IMR-90 (cell line): Measurements from ENCODE around the gene IFT43. TPM values are rescaled to one million over a fixed set of nuclear protein-coding genes. Genes with fewer than 3 reads are reported as not detected.

ENCODE experiments used
- ATAC-seq: fragments of 200-7000 bp; cut with Tn5 transposase; 2 replicates; pipeline ENCODE4 v1.9.1; 2020; ENCODE audit warnings: low read depth, mild to moderate bottlenecking, moderate library complexity
- BruUV-seq: library from RNA; stranded (reverse); fragments of 400-500 nt; replicated peaks from 2 replicates; lab custom pipeline; 2021; lab: Mats Ljungman, UMichigan
- CTCF ChIA-PET: fragments of 300-600 bp; formaldehyde crosslinking; extraction: SDS; loops from one replicate; lab custom pipeline; 2021; ENCODE audit warnings: antibody characterized with exemption; lab: Yijun Ruan, JAX
- POLR2A ChIA-PET: fragments of 300-600 bp; sonication (Branson Sonifier 250); formaldehyde crosslinking; loops from one replicate; lab custom pipeline; 2022; ENCODE audit warnings: antibody characterized with exemption; ENCODE audit not compliant: unreplicated experiment; lab: Charles Lee
- DNase-seq: peaks from one replicate; pipeline ENCODE4 v3.0.0; 2013
- H2AFZ ChIP-seq: replicated peaks from 2 replicates; pipeline ENCODE3; 2013; ENCODE audit warnings: low read length, mild to moderate bottlenecking; ENCODE audit not compliant: poor library complexity
- H2AK5ac ChIP-seq: 2 replicates; pipeline ENCODE4 v1.6.1; 2013; ENCODE audit warnings: low read depth, low read length, inconsistent platforms
- H2AK9ac ChIP-seq: replicated peaks from 2 replicates; pipeline ENCODE3; 2013; ENCODE audit warnings: mild to moderate bottlenecking, low read depth, low read length, moderate library complexity; ENCODE audit not compliant: poor library complexity
- H2BK120ac ChIP-seq: 2 replicates; pipeline ENCODE4 v1.6.1; 2013; ENCODE audit warnings: low read depth, low read length, inconsistent platforms
- H2BK15ac ChIP-seq: 3 replicates; pipeline ENCODE4 v1.6.1; 2013; ENCODE audit warnings: low read depth, low read length, inconsistent platforms
- H2BK20ac ChIP-seq: 2 replicates; pipeline ENCODE4 v1.6.1; 2013; ENCODE audit warnings: low read depth, mild to moderate bottlenecking, inconsistent platforms, low read length, moderate library complexity
- H2BK5ac ChIP-seq: 2 replicates; pipeline ENCODE4 v1.6.1; 2013; ENCODE audit warnings: mild to moderate bottlenecking, low read depth, low read length, inconsistent platforms; ENCODE audit not compliant: poor library complexity, severe bottlenecking
- H3K14ac ChIP-seq: replicated peaks from 2 replicates; pipeline ENCODE4 v1.6.1; 2013; ENCODE audit warnings: low read depth, low read length, inconsistent platforms
- H3K18ac ChIP-seq: 2 replicates; pipeline ENCODE4 v1.6.1; 2013; ENCODE audit warnings: low read depth, low read length, control low read depth
- H3K23ac ChIP-seq: 2 replicates; pipeline ENCODE4 v1.6.1; 2013; ENCODE audit warnings: low read depth, low read length, inconsistent platforms
- H3K27ac ChIP-seq: 2 replicates; pipeline ENCODE4 v1.5.1; 2013; ENCODE audit warnings: mild to moderate bottlenecking, control low read depth, low read length; ENCODE audit not compliant: insufficient read depth
- H3K27me3 ChIP-seq: 2 replicates; pipeline ENCODE4 v1.6.1; 2013; ENCODE audit warnings: low read length; ENCODE audit not compliant: control insufficient read depth, insufficient read depth
- H3K36me3 ChIP-seq: 2 replicates; pipeline ENCODE4 v1.6.1; 2013; ENCODE audit warnings: low read length, mixed read lengths; ENCODE audit not compliant: control insufficient read depth, insufficient read depth
- H3K4ac ChIP-seq: 2 replicates; pipeline ENCODE4 v1.6.1; 2013; ENCODE audit warnings: low read depth, low read length, inconsistent platforms
- H3K4me1 ChIP-seq: 2 replicates; pipeline ENCODE4 v1.6.1; 2013; ENCODE audit warnings: low read length, mixed read lengths; ENCODE audit not compliant: control insufficient read depth, insufficient read depth
- H3K4me2 ChIP-seq: 2 replicates; pipeline ENCODE4 v1.6.1; 2013; ENCODE audit warnings: low read depth, mild to moderate bottlenecking, control low read depth, low read length, moderate library complexity
- H3K4me3 ChIP-seq: 2 replicates; pipeline ENCODE4 v1.5.1; 2013; ENCODE audit warnings: low read depth, mild to moderate bottlenecking, control low read depth, low read length, moderate library complexity; ENCODE audit not compliant: insufficient read depth
- H3K56ac ChIP-seq: 2 replicates; pipeline ENCODE4 v1.6.1; 2013; ENCODE audit warnings: low read length, inconsistent platforms; ENCODE audit not compliant: insufficient read depth; ENCODE audit errors: extremely low read depth
- H3K79me1 ChIP-seq, 2 experiments: 2 replicates each; pipeline ENCODE4 v1.6.1; 2013; ENCODE audit warnings: low read length in 2 of 2, inconsistent platforms in 1 of 2, low read depth in 1 of 2
- H3K9ac ChIP-seq: 2 replicates; pipeline ENCODE4 v1.6.1; 2013; ENCODE audit warnings: low read depth, low read length, control low read depth
- H3K9me1 ChIP-seq: 2 replicates; pipeline ENCODE4 v1.6.1; 2013; ENCODE audit warnings: low read length, inconsistent platforms; ENCODE audit not compliant: insufficient read depth
- H3K9me3 ChIP-seq: 2 replicates; pipeline ENCODE4 v1.6.1; 2013; ENCODE audit warnings: low read length; ENCODE audit not compliant: control insufficient read depth, insufficient read depth
- H4K20me1 ChIP-seq: 2 replicates; pipeline ENCODE4 v1.6.1; 2013; ENCODE audit warnings: low read length, inconsistent platforms; ENCODE audit not compliant: insufficient read depth
- H4K5ac ChIP-seq: 2 replicates; pipeline ENCODE4 v1.6.1; 2013; ENCODE audit warnings: mild to moderate bottlenecking, low read depth, low read length, control low read depth
- H4K8ac ChIP-seq, 2 experiments: 2 replicates each; pipeline ENCODE4 v1.6.1; 2013; ENCODE audit warnings: low read depth in 2 of 2, low read length in 2 of 2, control low read depth in 1 of 2, inconsistent platforms in 1 of 2
- H4K91ac ChIP-seq: 2 replicates; pipeline ENCODE4 v1.6.1; 2013; ENCODE audit warnings: low read depth, low read length, inconsistent platforms; ENCODE audit not compliant: insufficient read depth
- BHLHE40 ChIP-seq: fragments of 150-350 bp; IDR thresholded peaks from 2 replicates; pipeline ENCODE4 v1.6.1; 2016; ENCODE audit warnings: mild to moderate bottlenecking, low read depth, low read length
- CEBPB ChIP-seq: IDR thresholded peaks from 2 replicates; pipeline ENCODE4 v1.6.1; 2012; ENCODE audit warnings: low read depth, low read length, improper control_type of control experiment
- CHD1 ChIP-seq: IDR thresholded peaks from 2 replicates; pipeline ENCODE4 v1.6.1; 2012; ENCODE audit warnings: low read depth, low read length, improper control_type of control experiment
- ELK1 ChIP-seq: fragments of 150-350 bp; IDR thresholded peaks from 2 replicates; pipeline ENCODE4 v1.6.1; 2016; ENCODE audit warnings: low read depth, mild to moderate bottlenecking, low read length, moderate library complexity, borderline replicate concordance
- MAFK ChIP-seq: IDR thresholded peaks from 2 replicates; pipeline ENCODE4 v1.6.1; 2012; ENCODE audit warnings: low read depth, low read length, improper control_type of control experiment
- MXI1 ChIP-seq: IDR thresholded peaks from 2 replicates; pipeline ENCODE4 v1.6.1; 2012; ENCODE audit warnings: low read depth, mild to moderate bottlenecking, low read length, moderate library complexity, borderline replicate concordance
- POLR2A ChIP-seq: IDR thresholded peaks from 2 replicates; pipeline ENCODE4 v1.6.1; 2012; ENCODE audit warnings: mild to moderate bottlenecking, low read depth, low read length
- SMC3 ChIP-seq: fragments of 150-350 bp; IDR thresholded peaks from 2 replicates; pipeline ENCODE4 v1.6.1; 2016; ENCODE audit warnings: low read depth, mild to moderate bottlenecking, antibody characterized with exemption, low read length, moderate library complexity
- USF2 ChIP-seq: fragments of 150-350 bp; IDR thresholded peaks from 2 replicates; pipeline ENCODE4 v1.6.1; 2017; ENCODE audit warnings: mild to moderate bottlenecking, antibody characterized with exemption, low read length, low read depth
- WGBS, 2 experiments: methylation state at CpG; one replicate each; pipeline versions ENCODE4 v1.1.5 to v1.1.7; 2013; ENCODE audit warnings: missing lambda C conversion rate in 2 of 2; ENCODE audit not compliant: insufficient read length in 1 of 2; ENCODE audit errors: extremely low coverage in 2 of 2; 5-methylcytosine and 5-hydroxymethylcytosine counted together
- dilution Hi-C: fragments of 300-500 bp; cut with HindIII; formaldehyde crosslinking; loops from one replicate; pipeline ENCODE4 v1.14.3; 2018; ENCODE audit warnings: low sequenced_read_pairs; ENCODE audit not compliant: unreplicated experiment
- in situ Hi-C: fragments of 300-500 bp; cut with MboI; formaldehyde crosslinking; loops from 3 replicates; pipeline ENCODE4 v1.14.3; 2019; ENCODE audit warnings: low sequenced_read_pairs, inconsistent platforms, mixed read lengths
- intact Hi-C: fragments of 100-400 bp; cut with micrococcal nuclease; formaldehyde crosslinking; loops from 2 replicates; pipeline ENCODE4 v1.10.0; 2022
- polyA plus RNA-seq, 3 experiments: library from polyadenylated mRNA; depleted of rRNA; stranded (reverse); fragments of >200 nt; gene quantifications; 2 replicates each; pipeline ENCODE4 v1.2.3, GENCODE V29; 2012; ENCODE audit warnings: low replicate concordance in 1 of 3
- total RNA-seq: library from RNA; depleted of rRNA; stranded (reverse); fragments of >200 nt; gene quantifications from 2 replicates; pipeline ENCODE4 v1.2.3, GENCODE V29; 2012

Gene IFT43
- total and polyA plus RNA-seq, 2 of the 4 experiments (the other 2 are of a cell fraction) = 41.4 to 43.2 TPM

- H3K36me3 ChIP-seq = peaks cover 23% of the 10 kb centered on the region
- peaks cover 11% of the 10 kb centered on the region for H3K4me1 ChIP-seq
- H3K56ac ChIP-seq = peak overlapping the region; percentile 94
- no peaks in the 10 kb centered on the region for H3K27me3 ChIP-seq
- ChIA-PET CTCF (interaction anchor here (1.0 to 2.3 kb wide), 4 partner anchors 13 to 284 kb away, joined by 3 to 7 read pairs (median 5); partner anchors contain the start of gene TGFB3), POLR2A (interaction anchor here (1.3 kb wide), 1 partner anchor 13 kb away, joined by 8 read pairs; no protein-coding TSS in a partner anchor)
- H2BK120ac ChIP-seq = peak overlapping the region; percentile 88
- ATAC-seq (peak; percentile 87), DNase-seq (peak; percentile 95)
- H3K4me3 ChIP-seq = peak overlapping the region; percentile 3; the same call in 1 of the 2 replicates
- H3K27ac ChIP-seq = peak overlapping the region; percentile 93
- peak overlapping the region; percentile 92 for H3K23ac ChIP-seq
- H3K4ac ChIP-seq = peak overlapping the region; percentile 94
- no TSS peak for BruUV-seq
- H3K9ac ChIP-seq = peak overlapping the region; percentile 79
- H3K18ac ChIP-seq = peak overlapping the region; percentile 82
- H3K14ac ChIP-seq = peak overlapping the region; percentile 93
- peak overlapping the region; percentile 97 for H4K91ac ChIP-seq
- H4K5ac ChIP-seq = peak overlapping the region; percentile 44
- H2BK15ac ChIP-seq = peak overlapping the region; percentile 21; the same call in 2 of the 3 replicates
- H2BK20ac ChIP-seq = peak overlapping the region; percentile 90
- TF ChIP-seq CEBPB (peak; percentile 39; the same call in 1 of the 2 replicates), MAFK (peak; percentile 47), POLR2A (no peak), BHLHE40 (peak; percentile 75), USF2 (no peak), SMC3 (no peak), MXI1 (no peak), ELK1 (no peak), CHD1 (no peak)
- H2AFZ ChIP-seq = peak overlapping the region; percentile 76
- WGBS, 2 experiments = 2% methylated on average over 5 of the region's 17 CpGs; no CpG with 5 or more reads in 1 of the 2 experiments
- intact Hi-C loops = loop anchor here (1.0 kb wide), 1 partner anchor 17 kb away; no protein-coding TSS in a partner anchor
- in situ Hi-C loops = loop anchor here (25.0 kb wide), 1 partner anchor 1067 kb away; no protein-coding TSS in a partner anchor
- peak overlapping the region; percentile 61 for H2AK9ac ChIP-seq
- H2BK5ac ChIP-seq = peak overlapping the region; percentile 72
- peak overlapping the region; percentile 85 for H3K4me2 ChIP-seq
- H3K9me1 ChIP-seq = peaks cover 8% of the 10 kb centered on the region
- no peaks in the 10 kb centered on the region for H3K9me3 ChIP-seq
- peaks cover 8 to 10% of the 10 kb centered on the region in 2 experiments; a peak in 2 of 4 replicates for H3K79me1 ChIP-seq
- dilution Hi-C loops = no loop called here
- peak overlapping the region; percentile 90 to 91 for H4K8ac ChIP-seq
- peak overlapping the region; percentile 86; the same call in 1 of the 2 replicates for H2AK5ac ChIP-seq
- H4K20me1 ChIP-seq = no peaks in the 10 kb centered on the region; the same call in 1 of the 2 replicates
These were observed 9.9 kb downstream of the IFT43 start for GRCh38 chr14:75995372-75996041.
